ENCODE results near the gene DPM2. TPM values are rescaled to one million over a fixed set of nuclear protein-coding genes. Genes with fewer than 3 reads are reported as not detected.

The DPM2 gene
- total RNA-seq, 1 donor from 2014 or later = 65.1 TPM

GRCh38 chr9:127930231-127931091, 7.2 kb downstream of the DPM2 start, which contains the start of gene PIP5KL1:
Gene PIP5KL1, minus strand, starts transcription at chr9:127930777. Its CDS starts 25 bp downstream, at chr9:127930752.
- Mint-ChIP-seq H3K4me1 (peaks cover 28% of the 10 kb centered on the region), H3K4me3 (peak within 1 kb of the TSS; percentile 82), H3K36me3 (ENCODE audit: low read depth) (peaks cover 12% of the 10 kb centered on the region), H3K27ac (peak within 1 kb of the TSS; percentile 70), H3K9me3 (no peaks in the 10 kb centered on the region), H3K27me3 (peaks cover 9% of the 10 kb centered on the region)
- DNase-seq = peak; percentile 95
- intact Hi-C loops (cut with micrococcal nuclease) = no loop called here

- H3K4me1 Mint-ChIP-seq = peaks cover 25% of the 10 kb centered on the region
- peaks cover 13% of the 10 kb centered on the region for H3K27me3 Mint-ChIP-seq
- peaks cover 9% of the 10 kb centered on the region for H3K36me3 Mint-ChIP-seq (ENCODE audit: low read depth)
- no peaks in the 10 kb centered on the region for H3K9me3 Mint-ChIP-seq
- intact Hi-C loops (cut with micrococcal nuclease) = no loop called here
- no peak overlapping the region for H3K27ac Mint-ChIP-seq
- peak overlapping the region; percentile 82 for H3K4me3 Mint-ChIP-seq
- DNase-seq = no peak
Observed at GRCh38 chr9:127929625-127929979, 8.1 kb downstream of the DPM2 start.

GRCh38 chr9:127928676-127929624, 8.7 kb downstream of the DPM2 start:
- H3K4me3 Mint-ChIP-seq = peak overlapping the region; percentile 6
- H3K36me3 Mint-ChIP-seq (ENCODE audit: low read depth) = peaks cover 3% of the 10 kb centered on the region
- no peak overlapping the region for H3K27ac Mint-ChIP-seq
- DNase-seq = peak; percentile 70
- peaks cover 13% of the 10 kb centered on the region for H3K27me3 Mint-ChIP-seq
- H3K4me1 Mint-ChIP-seq = peaks cover 20% of the 10 kb centered on the region
- intact Hi-C loops (cut with micrococcal nuclease) = no loop called here
- H3K9me3 Mint-ChIP-seq = no peaks in the 10 kb centered on the region

- intact Hi-C loops (cut with micrococcal nuclease) = no loop called here
- H3K4me3 Mint-ChIP-seq = peak overlapping the region; percentile 6
- H3K4me1 Mint-ChIP-seq = peaks cover 19% of the 10 kb centered on the region
Observed at GRCh38 chr9:127927988-127928675, 9.5 kb downstream of the DPM2 start.

GRCh38 chr9:127927201-127927987, 10.3 kb downstream of the DPM2 start:
- DNase-seq = peak; percentile 82
- Mint-ChIP-seq H3K9me3 (no peaks in the 10 kb centered on the region), H3K36me3 (ENCODE audit: low read depth) (no peaks in the 10 kb centered on the region), H3K27me3 (peaks cover 20% of the 10 kb centered on the region), H3K27ac (no peak overlapping the region), H3K4me3 (peak overlapping the region; percentile 72), H3K4me1 (peaks cover 17% of the 10 kb centered on the region)
- intact Hi-C loops (cut with micrococcal nuclease) = no loop called here

More at GRCh38 chr9:127927988-127928675, 9.5 kb downstream of the DPM2 start:
- Mint-ChIP-seq H3K36me3 (ENCODE audit: low read depth) (peaks cover 3% of the 10 kb centered on the region), H3K9me3 (no peaks in the 10 kb centered on the region), H3K27me3 (peaks cover 18% of the 10 kb centered on the region), H3K27ac (no peak overlapping the region)
- DNase-seq = no peak

- H3K27ac Mint-ChIP-seq = no peak overlapping the region
- no peaks in the 10 kb centered on the region for H3K9me3 Mint-ChIP-seq
- intact Hi-C loops (cut with micrococcal nuclease) = no loop called here
- H3K27me3 Mint-ChIP-seq = peaks cover 24% of the 10 kb centered on the region
- H3K4me1 Mint-ChIP-seq = peaks cover 19% of the 10 kb centered on the region
- H3K4me3 Mint-ChIP-seq = peak overlapping the region; percentile 72
- H3K36me3 Mint-ChIP-seq (ENCODE audit: low read depth) = no peaks in the 10 kb centered on the region
- no peak for DNase-seq
Observed at GRCh38 chr9:127926906-127927200, 10.8 kb downstream of the DPM2 start.

- peak overlapping the region; percentile 72 for H3K4me3 Mint-ChIP-seq
- intact Hi-C loops (cut with micrococcal nuclease) = no loop called here
Observed at GRCh38 chr9:127925959-127926905, 11.4 kb downstream of the DPM2 start.

GRCh38 chr9:127924736-127925444, 12.8 kb downstream of the DPM2 start:
- DNase-seq = no peak
- intact Hi-C loops (cut with micrococcal nuclease) = loop anchor here (5.0 kb wide), 1 partner anchor 58 kb away; no protein-coding TSS in a partner anchor
- H3K27me3 Mint-ChIP-seq = peaks cover 24% of the 10 kb centered on the region
- no peaks in the 10 kb centered on the region for H3K9me3 Mint-ChIP-seq
- H3K4me1 Mint-ChIP-seq = peaks cover 11% of the 10 kb centered on the region
- no peaks in the 10 kb centered on the region for H3K36me3 Mint-ChIP-seq (ENCODE audit: low read depth)
- H3K27ac Mint-ChIP-seq = peak overlapping the region; percentile 69
- no peak overlapping the region for H3K4me3 Mint-ChIP-seq

More at GRCh38 chr9:127925959-127926905, 11.4 kb downstream of the DPM2 start:
- Mint-ChIP-seq H3K27ac (no peak overlapping the region), H3K4me1 (peaks cover 18% of the 10 kb centered on the region), H3K27me3 (peaks cover 24% of the 10 kb centered on the region), H3K9me3 (no peaks in the 10 kb centered on the region), H3K36me3 (ENCODE audit: low read depth) (no peaks in the 10 kb centered on the region)
- DNase-seq = no peak

- Mint-ChIP-seq H3K36me3 (ENCODE audit: low read depth) (no peaks in the 10 kb centered on the region), H3K9me3 (no peaks in the 10 kb centered on the region), H3K4me3 (no peak overlapping the region), H3K27me3 (peaks cover 22% of the 10 kb centered on the region), H3K4me1 (peaks cover 18% of the 10 kb centered on the region), H3K27ac (no peak overlapping the region)
- intact Hi-C loops (cut with micrococcal nuclease) = loop anchor here (5.0 kb wide), 1 partner anchor 56 kb away; no protein-coding TSS in a partner anchor
- no peak for DNase-seq
Observed at GRCh38 chr9:127923771-127924170, 13.9 kb downstream of the DPM2 start.

- Mint-ChIP-seq H3K4me1 (peaks cover 21% of the 10 kb centered on the region), H3K27me3 (peaks cover 18% of the 10 kb centered on the region), H3K36me3 (ENCODE audit: low read depth) (no peaks in the 10 kb centered on the region), H3K9me3 (no peaks in the 10 kb centered on the region), H3K4me3 (no peak overlapping the region), H3K27ac (no peak overlapping the region)
- intact Hi-C loops (cut with micrococcal nuclease) = loop anchor here (5.0 kb wide), 1 partner anchor 56 kb away; no protein-coding TSS in a partner anchor
- DNase-seq = no peak
Observed at GRCh38 chr9:127923046-127923445, 14.6 kb downstream of the DPM2 start.

GRCh38 chr9:127921557-127922120, 16.0 kb downstream of the DPM2 start:
- peak; percentile 95 for DNase-seq
- H3K36me3 Mint-ChIP-seq (ENCODE audit: low read depth) = no peaks in the 10 kb centered on the region
- intact Hi-C loops (cut with micrococcal nuclease) = loop anchor here (1.0 to 5.0 kb wide), 3 partner anchors 54 to 331 kb away; partner anchors contain the start of gene TOR2A
- peaks cover 18% of the 10 kb centered on the region for H3K27me3 Mint-ChIP-seq
- no peak overlapping the region for H3K27ac Mint-ChIP-seq
- no peaks in the 10 kb centered on the region for H3K9me3 Mint-ChIP-seq
- H3K4me3 Mint-ChIP-seq = peak overlapping the region; percentile 73
- H3K4me1 Mint-ChIP-seq = peaks cover 25% of the 10 kb centered on the region
